Urinary bladder (tissue), 4 donors: ENCODE data around the gene DVL3. TPM values are rescaled to one million over a fixed set of nuclear protein-coding genes. Genes with fewer than 3 reads are reported as not detected.
A peak's percentile ranks its signal among the peaks of the same experiment; 100 is the strongest.
"Not testable (repeated sequence)": the region's sequence is repeated elsewhere in the genome, so short reads cannot be mapped to it uniquely, and the experiment has no call there.

Source experiments
- DNase-seq: peaks from one replicate; pipeline ENCODE4 v3.0.0-alpha.2; 2015; ENCODE audit errors: extremely low spot score
- H3K27ac ChIP-seq: one replicate; pipeline ENCODE4 v1.5.1; 2013; ENCODE audit warnings: low read depth, mild to moderate bottlenecking, moderate library complexity
- H3K36me3 ChIP-seq: one replicate; pipeline ENCODE4 v1.6.1; 2013; ENCODE audit warnings: mild to moderate bottlenecking, moderate library complexity; ENCODE audit not compliant: insufficient read depth
- H3K4me1 ChIP-seq: one replicate; pipeline ENCODE4 v1.6.1; 2013; ENCODE audit warnings: mild to moderate bottlenecking, moderate library complexity; ENCODE audit not compliant: insufficient read depth
- H3K4me3 ChIP-seq: one replicate; pipeline ENCODE4 v1.5.1; 2013; ENCODE audit warnings: low read depth, low read length
- WGBS: extraction: QIAGEN DNeasy Blood & Tissue Kit; methylation state at CpG from one replicate; pipeline ENCODE4 v1.1.7; 2013; 5-methylcytosine and 5-hydroxymethylcytosine counted together
- polyA plus RNA-seq: library from polyadenylated mRNA; stranded (reverse); fragments of 200-250 nt; gene quantifications from one replicate; pipeline ENCODE4 v1.2.3, GENCODE V29; 2013
- total RNA-seq: library from RNA; depleted of rRNA; stranded (reverse); fragments of >200 nt; gene quantifications from one replicate; pipeline ENCODE4 v1.2.3, GENCODE V29; 2014
- donor health status: healthy with polysubstance abuse.
- donor health status: healthy.

The DVL3 gene
- total and polyA plus RNA-seq, 2 donors = 25.2 to 62.2 TPM

DNA sequence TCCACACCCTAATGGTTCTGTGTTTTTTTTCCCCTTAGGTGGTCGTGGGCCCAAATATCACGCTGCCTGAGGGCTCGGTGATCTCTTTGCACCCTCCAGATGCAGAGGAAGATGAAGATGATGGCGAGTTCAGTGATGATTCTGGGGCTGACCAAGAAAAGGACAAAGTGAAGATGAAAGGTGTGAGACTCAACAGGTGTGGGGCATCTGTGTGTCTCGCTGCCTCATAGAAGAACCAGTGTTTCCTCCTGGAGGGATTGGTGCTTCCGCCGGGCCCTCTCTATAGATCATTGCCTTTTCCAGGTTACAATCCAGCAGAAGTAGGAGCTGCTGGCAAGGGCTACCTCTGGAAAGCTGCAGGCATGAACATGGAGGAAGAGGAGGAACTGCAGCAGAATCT lies 13.0 kb upstream of the DVL3 start:
- H3K27ac ChIP-seq = no peak overlapping the region
- H3K4me3 ChIP-seq = no peak overlapping the region

GRCh38 chr3:184143327-184143726 lies 11.8 kb upstream of the DVL3 start:
- Histone ChIP-seq H3K27ac (no peak overlapping the region), H3K4me3 (no peak overlapping the region), H3K36me3 (peaks cover 6% of the 10 kb centered on the region), H3K4me1 (no peaks in the 10 kb centered on the region)
- 91% methylated on average over 3 of the region's 3 CpGs for WGBS
- DNase-seq = no peak

More for the DNA sequence above, 13.0 kb upstream of the DVL3 start:
- Histone ChIP-seq H3K36me3 (peaks cover 6% of the 10 kb centered on the region), H3K4me1 (no peaks in the 10 kb centered on the region)
- no peak for DNase-seq
- WGBS = 93% methylated on average over 7 of the region's 7 CpGs

DNA sequence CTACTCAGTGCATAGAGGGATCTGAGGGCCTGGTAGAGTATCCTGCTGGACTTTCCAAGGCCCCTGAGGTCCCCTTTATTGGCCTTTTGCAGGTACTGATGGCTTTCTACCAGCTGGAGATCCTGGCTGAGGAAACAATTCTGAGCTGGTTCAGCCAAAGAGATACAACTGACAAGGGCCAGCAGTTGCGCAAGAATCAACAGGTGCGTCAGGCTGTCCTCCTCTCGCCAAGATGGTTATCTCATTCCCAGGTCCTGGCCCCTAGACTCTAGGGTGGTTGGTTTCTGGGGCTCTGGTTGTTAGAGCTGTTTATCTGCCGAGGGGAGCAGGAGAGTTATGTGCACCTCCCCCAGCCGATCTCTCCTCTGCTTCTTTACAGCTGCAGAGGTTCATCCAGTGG lies 10.7 kb upstream of the DVL3 start:
- Histone ChIP-seq H3K4me3 (no peak overlapping the region), H3K36me3 (peaks cover 6% of the 10 kb centered on the region), H3K27ac (no peak overlapping the region), H3K4me1 (no peaks in the 10 kb centered on the region)
- 63% methylated on average over 5 of the region's 5 CpGs for WGBS
- DNase-seq = no peak

DNA sequence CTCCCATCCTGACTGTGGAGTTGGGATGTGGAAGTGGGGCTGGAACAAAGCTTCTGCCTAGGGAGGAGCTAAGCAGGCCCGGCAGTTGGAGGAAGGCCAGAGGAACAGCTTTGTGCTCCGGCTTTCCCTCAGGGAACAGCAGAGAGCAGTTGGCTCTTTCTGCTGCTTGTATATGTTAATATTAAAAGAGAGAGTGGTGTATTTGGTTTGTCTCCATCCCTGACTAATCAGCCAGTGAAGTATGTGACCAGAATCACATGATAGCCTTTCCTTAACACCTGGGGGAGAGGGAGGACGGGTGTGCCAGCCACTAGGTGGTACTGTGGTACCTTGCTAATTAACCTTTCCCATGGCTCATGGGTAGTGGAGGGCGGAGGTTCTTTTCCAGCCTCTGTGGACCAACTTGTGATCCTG lies 10.1 kb upstream of the DVL3 start:
- 30% methylated on average over 4 of the region's 4 CpGs for WGBS
- no peak overlapping the region for H3K27ac ChIP-seq
- H3K4me3 ChIP-seq = no peak overlapping the region
- no peak for DNase-seq
- no peaks in the 10 kb centered on the region for H3K4me1 ChIP-seq
- H3K36me3 ChIP-seq = peaks cover 6% of the 10 kb centered on the region

GRCh38 chr3:184145751-184146270 lies 9.4 kb upstream of the DVL3 start:
- H3K4me1 ChIP-seq = no peaks in the 10 kb centered on the region
- WGBS = 89% methylated on average over 8 of the region's 8 CpGs
- no peak for DNase-seq
- no peak overlapping the region for H3K4me3 ChIP-seq
- H3K27ac ChIP-seq = no peak overlapping the region
- H3K36me3 ChIP-seq = peaks cover 6% of the 10 kb centered on the region

DNA sequence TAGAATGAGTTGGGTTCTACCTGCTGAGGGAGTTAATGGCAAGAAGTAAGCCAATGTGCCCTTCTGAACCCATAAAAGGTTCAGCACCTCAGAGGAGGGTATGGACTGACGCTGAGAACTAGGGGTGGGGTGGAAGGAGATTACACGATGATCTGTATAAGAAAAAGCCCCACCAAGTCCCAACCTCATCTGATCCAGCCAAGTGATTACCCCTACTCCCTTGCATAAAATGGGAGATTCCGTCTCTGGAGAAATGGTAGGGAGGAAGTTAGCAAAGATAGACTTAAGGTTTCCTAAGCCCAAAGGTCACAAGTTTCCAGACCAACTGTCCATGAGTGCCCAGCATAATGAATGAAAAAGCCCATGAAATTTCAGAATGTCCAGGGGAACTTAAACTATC lies 7.1 kb upstream of the DVL3 start:
- DNase-seq = no peak
- H3K36me3 ChIP-seq = no peaks in the 10 kb centered on the region
- no peaks in the 10 kb centered on the region for H3K4me1 ChIP-seq
- H3K27ac ChIP-seq = no peak overlapping the region
- 82% methylated on average over 3 of the region's 3 CpGs for WGBS
- no peak overlapping the region for H3K4me3 ChIP-seq

GRCh38 chr3:184149123-184149522 lies 6.1 kb upstream of the DVL3 start:
- Histone ChIP-seq H3K4me1 (no peaks in the 10 kb centered on the region), H3K4me3 (no peak overlapping the region), H3K27ac (no peak overlapping the region), H3K36me3 (no peaks in the 10 kb centered on the region)
- DNase-seq = no peak
- WGBS = 95% methylated on average over 6 of the region's 6 CpGs

- not testable (repeated sequence) for H3K4me3 ChIP-seq, H3K27ac ChIP-seq, H3K36me3 ChIP-seq, DNase-seq, H3K4me1 ChIP-seq
- WGBS = 65% methylated on average over 6 of the region's 6 CpGs
Observed at GRCh38 chr3:184149770-184150169, 5.4 kb upstream of the DVL3 start.

- under 1% methylated on average over 47 of the region's 47 CpGs for WGBS
- DNase-seq = no peak
- Histone ChIP-seq H3K27ac (peak overlapping the region; percentile 83), H3K4me1 (no peaks in the 10 kb centered on the region), H3K4me3 (peak overlapping the region; percentile 78), H3K36me3 (no peaks in the 10 kb centered on the region)
Observed at GRCh38 chr3:184155644-184156521, 706 bp downstream of the DVL3 start.

- Histone ChIP-seq H3K27ac (peak overlapping the region; percentile 83), H3K4me3 (peak overlapping the region; percentile 78), H3K36me3 (no peaks in the 10 kb centered on the region), H3K4me1 (no peaks in the 10 kb centered on the region)
- no peak for DNase-seq
- 4% methylated on average over 6 of the region's 6 CpGs for WGBS
Observed at GRCh38 chr3:184156522-184156955, 1.4 kb downstream of the DVL3 start.

DNA sequence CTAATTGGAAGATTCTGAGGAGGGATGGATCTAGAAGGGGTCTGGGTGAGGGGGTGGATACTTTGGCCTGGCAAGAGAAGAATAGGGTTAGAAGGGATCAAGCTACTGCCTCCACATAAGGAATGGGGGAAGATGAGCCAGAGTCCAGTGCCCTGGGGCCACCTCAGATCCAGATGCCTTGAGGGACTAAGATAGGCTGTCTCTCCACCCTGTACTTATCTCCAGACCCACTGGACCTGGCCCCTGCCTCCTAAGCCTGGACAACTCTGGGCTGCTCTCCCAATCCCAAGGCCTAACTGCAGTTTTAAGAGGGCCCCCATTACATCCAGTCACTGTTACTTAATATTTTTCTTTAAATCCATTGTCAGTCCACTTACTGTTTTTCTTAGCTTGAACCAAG lies 2.0 kb downstream of the DVL3 start:
- Histone ChIP-seq H3K27ac (peak overlapping the region; percentile 27), H3K4me3 (peak overlapping the region; percentile 78), H3K4me1 (no peaks in the 10 kb centered on the region), H3K36me3 (no peaks in the 10 kb centered on the region)
- DNase-seq = no peak

- WGBS = 67% methylated on average over 4 of the region's 4 CpGs
- no peaks in the 10 kb centered on the region for H3K4me1 ChIP-seq
Observed at GRCh38 chr3:184158404-184158803, 3.2 kb downstream of the DVL3 start.

GRCh38 chr3:184160456-184160855 lies 5.3 kb downstream of the DVL3 start:
- DNase-seq = no peak
- WGBS = 15% methylated on average over 2 of the region's 2 CpGs
- H3K4me3 ChIP-seq = no peak overlapping the region
- H3K27ac ChIP-seq = peak overlapping the region; percentile 38
- H3K4me1 ChIP-seq = no peaks in the 10 kb centered on the region
- no peaks in the 10 kb centered on the region for H3K36me3 ChIP-seq

More at GRCh38 chr3:184158404-184158803, 3.2 kb downstream of the DVL3 start:
- Histone ChIP-seq H3K27ac (no peak overlapping the region), H3K36me3 (no peaks in the 10 kb centered on the region), H3K4me3 (no peak overlapping the region)
- DNase-seq = no peak

GRCh38 chr3:184162571-184163070 lies 7.4 kb downstream of the DVL3 start:
- 76% methylated on average over 8 of the region's 8 CpGs for WGBS
- not testable (repeated sequence) for H3K4me3 ChIP-seq, H3K4me1 ChIP-seq, H3K27ac ChIP-seq, DNase-seq, H3K36me3 ChIP-seq
